HG03103 (cell line): ENCODE measurements around the gene TMA16.
A peak's percentile ranks its signal among the peaks of the same experiment; 100 is the strongest.
"Not testable (repeated sequence)": the region's sequence is repeated elsewhere in the genome, so short reads cannot be mapped to it uniquely, and the experiment has no call there.

Experiments used
- ATAC-seq: cut with Tn5 transposase; IDR thresholded peaks from one replicate; pipeline ENCODE4 v1.9.1; 2021; ENCODE audit warnings: low read depth; ENCODE audit not compliant: unreplicated experiment

Gene TMA16

DNA sequence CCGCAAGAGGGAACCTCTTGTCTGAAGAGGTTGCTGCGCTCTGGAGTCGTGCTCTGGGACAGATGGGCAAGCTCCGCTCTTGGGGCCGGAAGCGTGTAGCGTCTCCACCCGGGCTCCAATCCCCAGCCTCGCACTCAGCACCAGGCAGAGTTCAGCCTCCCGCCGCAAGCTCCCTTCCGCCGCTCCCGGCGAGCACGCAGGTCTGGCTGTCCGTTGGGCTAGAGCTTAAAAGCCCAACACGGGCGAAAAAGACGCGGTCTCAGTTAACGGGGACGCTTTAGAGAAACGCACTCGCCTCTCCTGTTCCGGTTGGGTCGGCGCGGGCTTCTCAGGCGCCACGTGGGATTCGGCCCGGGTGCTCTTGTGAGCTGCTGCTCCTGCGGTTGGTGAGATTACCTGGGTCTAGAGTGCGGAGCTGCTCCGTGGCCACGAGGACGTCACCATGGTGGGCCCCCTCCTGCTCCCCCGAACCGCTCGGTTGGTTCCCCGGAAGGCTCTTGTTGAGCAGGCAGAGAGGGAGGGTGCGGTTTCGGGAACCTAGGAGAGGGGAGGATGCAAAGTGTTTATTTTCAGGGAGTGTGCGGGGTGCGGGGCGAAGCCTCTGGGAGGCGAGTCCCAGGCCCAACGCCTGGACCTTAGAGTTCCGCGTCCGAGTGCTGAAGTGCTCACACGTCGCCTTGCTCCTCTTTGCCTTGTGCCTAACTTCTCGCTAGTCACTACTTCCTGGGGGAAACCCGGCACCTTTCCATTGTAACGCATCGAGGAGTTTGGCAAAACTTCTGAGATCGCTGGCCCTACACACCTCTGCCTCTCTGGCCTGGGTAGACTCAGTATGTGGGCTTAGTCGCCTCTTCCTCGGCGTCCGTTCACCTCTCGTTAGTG, at the start of gene TMA16:
TMA16 (plus strand) TSS at position 331 of the 882 bp plus-strand sequence; CDS start at position 443, 112 bp downstream.
- ATAC-seq = peak; percentile 75

DNA sequence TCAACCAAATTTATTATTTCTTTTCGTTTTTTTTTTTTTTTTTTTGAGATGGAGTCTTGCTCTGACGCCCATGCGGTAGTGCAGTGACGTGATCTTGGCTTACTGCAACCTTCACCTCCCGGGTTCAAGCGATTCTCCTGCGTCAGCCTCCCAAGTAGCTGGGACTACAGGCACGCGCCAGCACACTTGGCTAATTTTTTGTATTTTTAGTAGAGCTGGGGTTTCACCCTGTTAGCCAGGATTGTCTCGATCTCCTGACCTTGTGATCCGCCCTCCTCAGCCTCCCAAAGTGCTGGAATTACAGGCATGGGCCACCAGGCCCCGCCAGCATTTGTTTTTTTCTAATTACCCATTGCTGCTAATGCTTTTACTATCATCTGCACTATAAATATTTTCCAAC, 47.5 kb upstream of the TMA16 start:
- ATAC-seq = not testable (repeated sequence)

GRCh38 chr4:163447481-163447880, 47.0 kb upstream of the TMA16 start:
- ATAC-seq = no peak

- ATAC-seq = no peak
Observed at GRCh38 chr4:163448540-163449203, 45.8 kb upstream of the TMA16 start.

GRCh38 chr4:163462556-163462955, 31.9 kb upstream of the TMA16 start:
- no peak for ATAC-seq

DNA sequence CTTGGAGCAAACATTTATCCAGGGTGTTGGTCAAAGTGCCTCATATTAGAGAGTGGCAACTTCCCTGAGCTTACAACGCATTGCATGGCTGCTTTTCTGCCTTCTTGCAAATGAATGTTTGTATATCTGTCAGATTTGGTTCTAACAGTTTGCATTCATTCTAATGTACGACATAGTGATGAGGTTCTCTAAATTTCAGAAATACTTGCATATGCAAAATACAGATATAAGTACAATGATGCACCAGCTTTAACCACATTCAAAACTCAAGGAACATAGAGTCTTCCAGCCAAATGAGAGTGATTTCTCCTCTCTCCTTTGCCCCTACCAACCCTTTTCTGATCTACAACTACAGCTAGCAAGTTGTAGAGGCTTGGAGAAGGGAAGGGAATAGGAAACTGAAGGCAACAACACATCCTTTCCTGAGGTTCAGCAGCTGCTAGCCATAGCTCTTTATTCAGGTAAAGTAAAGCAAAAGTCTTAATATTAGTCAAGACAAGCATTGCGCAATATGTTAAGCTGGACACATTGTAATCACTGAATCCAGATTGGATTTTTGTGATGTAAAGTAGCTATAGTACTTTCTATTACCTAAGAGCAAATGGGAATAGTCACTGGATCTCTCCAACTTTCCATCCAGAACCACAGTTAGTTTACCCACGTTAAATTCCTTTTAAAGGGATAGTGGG, 27.3 kb upstream of the TMA16 start:
- ATAC-seq = no peak

DNA sequence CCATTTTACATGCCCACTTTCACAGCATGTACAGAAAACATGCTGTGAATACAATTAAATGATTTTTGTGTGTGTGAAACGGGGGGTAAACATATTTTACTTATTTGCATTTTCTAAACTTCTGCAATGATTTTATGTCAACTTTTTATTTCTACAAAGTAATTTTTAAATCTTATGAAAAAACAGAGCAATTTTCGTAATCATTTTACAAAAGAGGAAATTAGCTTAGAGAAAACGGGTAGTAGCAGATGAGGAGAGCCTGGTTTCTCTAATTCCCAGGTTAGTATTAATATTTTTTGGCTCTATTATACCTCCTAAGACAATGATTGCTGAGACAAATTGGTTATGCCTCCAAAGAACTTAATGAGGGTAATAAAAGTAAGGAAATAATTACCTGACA, 24.1 kb upstream of the TMA16 start:
- no peak for ATAC-seq

DNA sequence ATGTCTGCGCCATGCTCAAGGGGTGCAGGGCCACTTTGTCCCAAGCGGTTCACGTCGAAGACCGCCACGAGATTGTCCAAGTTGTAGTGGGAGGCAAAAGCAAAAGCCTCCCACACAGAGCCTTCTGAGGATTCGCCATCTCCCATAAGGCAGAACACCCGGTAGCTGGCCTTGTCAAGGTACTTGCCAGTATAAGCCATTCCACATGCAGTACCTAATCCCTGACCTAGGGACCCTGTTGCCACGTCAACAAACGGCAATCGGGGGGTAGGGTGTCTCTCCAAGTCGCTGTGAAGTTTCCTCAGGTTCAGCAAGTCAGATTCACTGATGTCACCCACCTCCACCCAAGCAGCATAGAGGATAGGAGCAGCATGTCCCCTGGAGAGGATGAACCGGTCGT, 21.4 kb upstream of the TMA16 start:
- no peak for ATAC-seq

GRCh38 chr4:163473576-163473975, 20.9 kb upstream of the TMA16 start, which contains the start of gene TKTL2:
TSS of gene TKTL2 (minus strand) at chr4:163473754. CDS start at chr4:163473734, 20 bp downstream.
- no peak for ATAC-seq

DNA sequence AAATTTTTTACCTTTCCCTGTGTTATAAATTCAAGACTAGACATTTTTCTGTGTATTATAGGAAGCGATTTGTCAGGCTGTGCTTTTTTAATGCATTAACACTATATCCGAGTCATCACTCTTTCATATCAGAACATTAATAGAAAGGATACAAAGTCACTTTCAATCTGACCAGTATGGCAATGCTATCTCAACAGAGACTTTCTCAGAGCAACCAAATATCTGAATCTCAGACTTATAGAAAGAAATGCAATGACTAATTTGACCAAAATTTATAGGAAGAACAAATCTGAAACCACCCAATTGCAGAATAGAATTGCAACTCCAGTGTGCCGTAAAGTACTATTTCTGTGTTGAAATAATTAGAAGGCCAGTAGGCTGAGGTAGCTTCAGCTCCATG, 20.5 kb upstream of the TMA16 start:
- no peak for ATAC-seq

DNA sequence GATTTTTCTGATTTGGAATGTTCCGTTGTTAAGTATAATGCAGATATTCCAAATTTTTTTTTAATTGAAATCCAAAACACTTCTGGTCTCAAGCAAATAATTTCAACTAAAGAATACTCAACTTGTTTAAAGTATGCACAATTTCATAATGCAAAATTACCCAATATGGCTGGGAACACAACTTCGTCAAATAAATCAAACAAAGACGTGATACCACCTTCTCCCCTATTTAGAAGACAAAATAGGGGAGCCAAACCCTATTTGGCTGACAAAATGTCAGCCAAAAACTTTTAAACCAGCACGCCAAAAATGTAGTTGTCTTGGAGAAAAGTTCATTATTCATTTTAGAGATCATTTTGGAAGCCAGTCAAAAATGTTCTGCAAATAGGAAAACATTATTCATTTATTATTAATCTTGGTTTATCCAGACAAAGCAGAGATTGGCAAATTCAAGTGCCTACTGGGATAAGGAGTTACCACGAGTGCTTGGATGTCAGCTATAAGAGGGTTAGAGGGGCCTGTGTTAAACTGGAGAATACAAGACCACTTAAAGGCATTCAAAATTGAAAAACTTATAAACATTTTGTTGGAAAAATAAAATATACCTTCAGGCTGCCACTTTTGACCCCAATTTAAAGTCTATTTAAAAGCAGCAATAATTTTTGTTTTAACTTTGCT, 17.6 kb upstream of the TMA16 start:
- no peak for ATAC-seq

DNA sequence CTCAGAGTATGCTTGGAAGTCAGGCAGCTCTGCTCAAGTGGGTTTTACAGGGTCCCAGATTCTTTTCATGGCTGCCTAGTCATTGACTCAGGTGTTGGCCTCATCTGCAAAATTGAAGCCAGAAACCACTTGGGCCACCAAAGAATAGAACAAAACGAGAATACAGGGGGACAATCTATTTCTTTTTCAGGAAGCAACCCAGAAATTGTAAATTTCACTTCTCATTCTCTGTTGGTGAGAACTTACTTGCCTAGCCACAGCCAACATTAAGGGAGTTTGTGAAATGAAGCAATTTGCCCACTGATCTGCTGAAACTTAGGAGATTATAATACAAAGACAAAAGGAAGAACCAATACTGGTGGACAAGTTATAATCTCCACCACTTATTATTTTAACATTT, 12.3 kb upstream of the TMA16 start:
- peak; percentile 65 for ATAC-seq

DNA sequence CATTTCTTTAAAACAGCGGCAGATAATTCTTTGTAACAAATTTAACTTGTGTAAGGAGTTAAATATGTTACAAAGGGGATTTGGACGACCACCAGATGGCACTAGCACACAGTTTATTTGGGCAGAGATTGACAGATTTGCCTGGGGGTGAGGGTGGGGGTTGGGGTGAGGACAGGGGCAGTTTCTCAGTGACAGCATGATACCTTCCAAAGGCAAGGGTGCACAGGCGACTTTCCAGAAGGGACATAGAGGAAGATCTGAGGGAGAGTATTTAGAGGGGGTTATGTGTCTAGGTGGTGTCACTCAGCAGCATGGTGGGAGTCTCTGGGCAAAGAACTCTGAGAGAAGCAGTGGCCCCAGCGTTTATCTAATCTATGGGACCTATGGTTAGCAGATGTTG, 9.6 kb upstream of the TMA16 start:
- no peak for ATAC-seq

- no peak for ATAC-seq
Observed at GRCh38 chr4:163485589-163485988, 8.9 kb upstream of the TMA16 start.

DNA sequence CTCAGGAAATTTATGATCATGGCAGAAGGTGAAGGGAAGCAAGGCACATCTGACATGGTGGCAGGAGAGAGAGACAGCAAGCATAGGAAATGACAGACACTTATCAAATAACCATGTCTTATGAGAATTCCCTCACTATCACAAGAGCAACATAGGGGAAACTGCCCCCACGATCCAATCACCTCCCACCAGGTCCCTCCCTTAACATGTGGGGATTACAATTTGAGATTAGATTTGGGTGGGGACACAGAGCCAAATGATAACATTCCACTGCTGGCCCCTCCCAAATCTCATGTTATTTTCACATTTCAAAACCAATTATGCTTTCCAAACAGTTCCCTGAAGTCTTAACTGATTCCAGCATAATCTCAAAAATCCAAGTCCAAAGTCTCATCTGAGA, 8.2 kb upstream of the TMA16 start:
- no peak for ATAC-seq

DNA sequence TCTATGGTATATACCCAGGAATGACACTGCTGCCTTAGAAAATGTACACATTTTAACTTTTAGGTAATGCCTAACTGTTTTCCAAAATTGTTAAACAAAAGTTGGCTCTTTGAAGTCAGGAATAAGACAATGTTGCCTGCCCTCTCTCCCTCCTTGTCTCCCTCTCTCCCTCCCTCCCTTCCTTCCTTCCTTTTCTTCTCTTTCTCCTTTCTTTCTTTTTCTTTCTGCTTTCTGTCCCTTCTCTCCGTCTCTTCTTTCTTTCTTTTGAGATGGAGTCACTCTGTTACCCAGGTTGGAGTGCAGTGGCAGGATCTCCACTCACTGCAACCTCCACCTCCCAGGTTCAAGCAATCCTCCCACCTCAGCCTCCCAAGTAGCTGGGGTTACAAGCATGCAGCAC, 4.6 kb upstream of the TMA16 start:
- no peak for ATAC-seq

DNA sequence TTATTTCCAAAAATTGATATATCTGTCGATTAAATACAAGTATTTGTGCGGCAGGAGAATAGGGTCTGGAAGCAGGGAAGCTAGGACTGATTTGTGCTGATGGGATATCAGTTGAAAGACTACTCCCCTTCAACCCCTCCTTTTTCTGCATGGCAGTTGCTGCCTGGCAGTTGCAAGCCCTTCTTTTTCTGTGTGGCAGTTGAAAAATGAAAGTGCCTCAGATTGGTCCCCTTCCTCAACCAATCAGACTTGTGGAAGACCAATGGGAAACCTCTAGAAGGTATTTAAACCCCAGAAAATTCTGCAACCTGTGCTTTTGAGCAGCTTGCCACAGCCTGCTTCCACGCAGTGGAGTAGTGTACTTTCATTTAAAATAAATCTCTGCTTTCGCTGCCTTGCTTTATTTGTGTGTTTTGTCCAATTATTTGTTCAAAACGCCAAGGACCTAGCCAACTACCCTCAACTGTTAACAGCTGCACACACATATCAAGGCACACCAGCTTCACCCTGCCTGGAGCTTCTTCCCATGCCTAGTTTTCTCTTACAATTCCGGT, 1.5 kb upstream of the TMA16 start:
- no peak for ATAC-seq

DNA sequence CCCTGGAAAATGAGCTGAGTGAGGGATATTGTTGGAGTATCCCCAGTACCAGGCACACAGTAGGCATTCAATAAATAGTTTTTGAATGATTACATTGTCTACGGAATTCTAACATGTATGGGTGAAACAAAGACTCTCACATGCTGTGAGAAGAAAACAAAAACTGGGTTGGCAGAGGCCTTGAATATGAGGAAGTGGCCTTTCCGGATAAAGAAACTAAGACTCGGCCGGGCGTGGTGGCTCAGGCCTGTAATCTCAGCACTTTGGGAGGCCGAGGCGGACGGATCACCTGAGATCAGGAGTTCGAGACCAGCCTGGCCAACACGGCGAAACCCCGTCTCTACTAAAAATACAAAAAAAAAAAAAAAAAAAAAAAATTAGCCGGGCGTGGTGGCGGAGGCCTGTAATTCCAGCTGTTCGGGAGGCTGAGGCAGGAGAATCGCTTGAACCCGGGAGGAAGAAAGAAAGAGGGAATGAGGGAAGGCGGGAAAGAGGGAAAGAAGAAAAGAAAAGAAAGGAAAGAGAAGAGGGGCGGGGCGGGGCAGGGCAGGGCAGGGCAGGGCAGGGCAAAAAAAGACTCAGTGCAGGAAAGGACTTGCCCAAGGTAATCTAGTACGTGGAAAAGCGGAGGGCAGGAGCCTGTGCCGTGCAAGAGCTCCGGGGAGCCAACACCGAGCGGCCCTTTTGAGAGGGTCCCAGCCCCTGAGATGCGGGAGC, 689 bp upstream of the TMA16 start:
- ATAC-seq = no peak

DNA sequence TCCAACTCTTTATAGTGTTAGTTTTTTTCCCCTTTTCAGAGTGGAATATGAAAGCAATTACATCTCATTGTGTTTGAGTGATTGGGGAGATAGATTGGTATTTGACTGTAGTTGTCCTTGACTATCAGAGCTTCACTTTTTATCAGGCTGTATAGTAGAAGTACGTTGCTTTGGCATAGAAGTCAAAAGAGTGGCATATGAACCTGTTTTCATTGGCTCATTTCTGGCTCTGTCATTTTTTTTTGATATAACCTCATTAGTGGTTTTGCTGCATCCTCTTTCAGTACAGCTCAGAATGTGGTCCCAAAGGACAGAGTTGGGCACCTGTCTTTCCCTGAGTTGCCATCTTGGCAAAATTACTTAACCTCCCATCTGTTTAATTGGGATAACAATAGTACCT, 1.4 kb downstream of the TMA16 start:
- peak; percentile 20 for ATAC-seq

DNA sequence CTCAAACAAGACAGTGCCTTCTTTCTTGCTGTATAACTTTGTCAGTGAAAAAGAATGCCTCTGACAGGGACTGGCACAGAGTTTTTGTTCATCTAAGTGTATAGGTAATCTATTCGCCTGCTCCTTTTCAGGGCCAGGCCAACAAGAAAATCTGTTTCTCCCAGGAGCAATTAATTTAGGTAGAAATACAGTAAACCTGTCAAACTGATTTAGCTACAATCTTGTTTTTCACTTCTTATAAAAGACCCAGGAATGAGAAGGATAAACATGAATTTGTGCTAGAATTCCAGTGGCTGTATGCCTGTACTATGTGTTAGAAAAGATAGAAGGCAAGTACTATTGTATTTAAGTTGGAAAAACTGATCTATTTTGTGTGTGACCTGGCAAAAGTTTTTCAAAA, 6.1 kb downstream of the TMA16 start:
- ATAC-seq = no peak
